ENCODE data around the gene APOA5. TPM values are rescaled to one million over a fixed set of nuclear protein-coding genes. Genes with fewer than 3 reads are reported as not detected.

The APOA5 gene
- polyA plus RNA-seq, 1 of the 3 experiments (the other 2 are of a cell fraction): not detected

DNA sequence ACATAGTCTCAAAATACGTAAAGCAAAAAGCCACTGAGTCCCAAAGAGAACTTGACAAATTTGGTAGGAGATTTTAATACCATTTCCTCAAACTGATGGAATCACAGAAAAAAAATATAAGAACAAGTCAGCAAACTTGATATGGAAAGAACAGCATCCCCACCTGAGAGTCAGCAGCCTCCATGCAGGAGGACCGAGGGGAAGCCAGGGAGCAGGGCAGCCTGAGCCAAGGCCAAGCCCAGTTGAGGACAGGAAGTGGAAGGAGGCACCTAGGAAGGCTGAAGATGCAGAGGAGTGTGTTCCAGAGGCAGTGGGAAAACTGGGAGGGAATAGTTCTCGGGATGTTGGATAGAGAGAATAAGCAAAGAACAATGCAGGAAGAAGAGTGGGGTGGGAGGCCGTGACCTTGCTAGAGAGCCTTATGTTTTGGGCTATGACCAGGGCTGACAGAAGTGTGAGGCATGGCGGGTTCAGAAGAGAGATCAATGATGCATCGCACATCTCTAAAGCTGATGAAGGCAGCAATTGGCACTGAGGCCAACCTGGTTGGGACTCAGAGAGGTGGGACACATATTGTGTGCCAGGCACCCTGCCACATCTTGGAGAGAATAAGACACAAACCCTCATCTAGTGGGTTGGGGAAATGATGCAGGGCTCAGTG lies 16.1 kb upstream of the APOA5 start:
- H3K4me2 ChIP-seq: no peak overlapping the region
- H3K79me2 ChIP-seq (ENCODE audit: insufficient read depth): no peaks in the 10 kb centered on the region
- H3F3A ChIP-seq (replicated peaks; ENCODE audit: insufficient read depth): no peaks in the 10 kb centered on the region
- no peaks in the 10 kb centered on the region for H3K9me3 ChIP-seq
- no peaks in the 10 kb centered on the region for H3K4me1 ChIP-seq (ENCODE audit: control insufficient read depth in 1 of 2, insufficient read depth in 2 of 2, low read depth in 1 of 2, low read length in 1 of 2)
- TF ChIP-seq MXI1 (IDR thresholded peaks at IDR 0.05; ENCODE audit: low read depth, low read length): no peak
- no peak for TF ChIP-seq RFX5 (IDR thresholded peaks at IDR 0.05; ENCODE audit: low read length)
- no peak for TF ChIP-seq YY1 (IDR thresholded peaks at IDR 0.05; ENCODE audit: low read depth)
- no peak for TF ChIP-seq FOXM1 (IDR thresholded peaks at IDR 0.05; ENCODE audit: low read depth)
- no peak for TF ChIP-seq TCF12 (IDR thresholded peaks at IDR 0.05)
- no peak for TF ChIP-seq RCOR1 (IDR thresholded peaks at IDR 0.05; ENCODE audit: low read length)
- no peak for TF ChIP-seq MEF2A (IDR thresholded peaks at IDR 0.05; ENCODE audit: borderline replicate concordance, low read depth)
- TF ChIP-seq RAD21 (IDR thresholded peaks at IDR 0.05; ENCODE audit: low read length): no peak
- TF ChIP-seq EP300 (IDR thresholded peaks at IDR 0.05; ENCODE audit: borderline replicate concordance in 1 of 2, low read depth in 1 of 2, low read length in 1 of 2): no peak
- TF ChIP-seq CHD2 (IDR thresholded peaks at IDR 0.05; ENCODE audit: low read length, partially characterized antibody): no peak
- TF ChIP-seq FOSL2 (IDR thresholded peaks at IDR 0.05; ENCODE audit: borderline replicate concordance, low read depth): no peak
- TF ChIP-seq SIN3A (IDR thresholded peaks at IDR 0.05; ENCODE audit: borderline replicate concordance, low read depth, low read length): no peak
- TF ChIP-seq, protein P1, sequence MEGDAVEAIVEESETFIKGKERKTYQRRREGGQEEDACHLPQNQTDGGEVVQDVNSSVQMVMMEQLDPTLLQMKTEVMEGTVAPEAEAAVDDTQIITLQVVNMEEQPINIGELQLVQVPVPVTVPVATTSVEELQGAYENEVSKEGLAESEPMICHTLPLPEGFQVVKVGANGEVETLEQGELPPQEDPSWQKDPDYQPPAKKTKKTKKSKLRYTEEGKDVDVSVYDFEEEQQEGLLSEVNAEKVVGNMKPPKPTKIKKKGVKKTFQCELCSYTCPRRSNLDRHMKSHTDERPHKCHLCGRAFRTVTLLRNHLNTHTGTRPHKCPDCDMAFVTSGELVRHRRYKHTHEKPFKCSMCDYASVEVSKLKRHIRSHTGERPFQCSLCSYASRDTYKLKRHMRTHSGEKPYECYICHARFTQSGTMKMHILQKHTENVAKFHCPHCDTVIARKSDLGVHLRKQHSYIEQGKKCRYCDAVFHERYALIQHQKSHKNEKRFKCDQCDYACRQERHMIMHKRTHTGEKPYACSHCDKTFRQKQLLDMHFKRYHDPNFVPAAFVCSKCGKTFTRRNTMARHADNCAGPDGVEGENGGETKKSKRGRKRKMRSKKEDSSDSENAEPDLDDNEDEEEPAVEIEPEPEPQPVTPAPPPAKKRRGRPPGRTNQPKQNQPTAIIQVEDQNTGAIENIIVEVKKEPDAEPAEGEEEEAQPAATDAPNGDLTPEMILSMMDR (IDR thresholded peaks at IDR 0.05): no peak
- TF ChIP-seq GATA2 (CRISPR knock-in tag; IDR thresholded peaks at IDR 0.05): no peak
- TF ChIP-seq, protein P2, sequence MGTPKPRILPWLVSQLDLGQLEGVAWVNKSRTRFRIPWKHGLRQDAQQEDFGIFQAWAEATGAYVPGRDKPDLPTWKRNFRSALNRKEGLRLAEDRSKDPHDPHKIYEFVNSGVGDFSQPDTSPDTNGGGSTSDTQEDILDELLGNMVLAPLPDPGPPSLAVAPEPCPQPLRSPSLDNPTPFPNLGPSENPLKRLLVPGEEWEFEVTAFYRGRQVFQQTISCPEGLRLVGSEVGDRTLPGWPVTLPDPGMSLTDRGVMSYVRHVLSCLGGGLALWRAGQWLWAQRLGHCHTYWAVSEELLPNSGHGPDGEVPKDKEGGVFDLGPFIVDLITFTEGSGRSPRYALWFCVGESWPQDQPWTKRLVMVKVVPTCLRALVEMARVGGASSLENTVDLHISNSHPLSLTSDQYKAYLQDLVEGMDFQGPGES (IDR thresholded peaks at IDR 0.05; ENCODE audit: low read depth, low read length): no peak
- no peak for TF ChIP-seq TEAD4 (IDR thresholded peaks at IDR 0.05; ENCODE audit: borderline replicate concordance, insufficient read depth)
- TF ChIP-seq, protein P3, sequence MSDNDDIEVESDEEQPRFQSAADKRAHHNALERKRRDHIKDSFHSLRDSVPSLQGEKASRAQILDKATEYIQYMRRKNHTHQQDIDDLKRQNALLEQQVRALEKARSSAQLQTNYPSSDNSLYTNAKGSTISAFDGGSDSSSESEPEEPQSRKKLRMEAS (IDR thresholded peaks at IDR 0.05; ENCODE audit: low read depth): no peak
- TF ChIP-seq FOXJ3 (CRISPR knock-in tag; IDR thresholded peaks at IDR 0.05): no peak
- TF ChIP-seq, protein P4, sequence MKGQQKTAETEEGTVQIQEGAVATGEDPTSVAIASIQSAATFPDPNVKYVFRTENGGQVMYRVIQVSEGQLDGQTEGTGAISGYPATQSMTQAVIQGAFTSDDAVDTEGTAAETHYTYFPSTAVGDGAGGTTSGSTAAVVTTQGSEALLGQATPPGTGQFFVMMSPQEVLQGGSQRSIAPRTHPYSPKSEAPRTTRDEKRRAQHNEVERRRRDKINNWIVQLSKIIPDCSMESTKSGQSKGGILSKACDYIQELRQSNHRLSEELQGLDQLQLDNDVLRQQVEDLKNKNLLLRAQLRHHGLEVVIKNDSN (IDR thresholded peaks at IDR 0.05; ENCODE audit: borderline replicate concordance, low read depth): no peak
- no peak for TF ChIP-seq TAF1 (IDR thresholded peaks at IDR 0.05; ENCODE audit: borderline replicate concordance, low read depth, low read length)
- no peaks in the 10 kb centered on the region for H3K27me3 ChIP-seq (ENCODE audit: insufficient read depth)
- H3K9me2 ChIP-seq: no peaks in the 10 kb centered on the region
- POLR2A ChIA-PET: no interaction called here
- no peak overlapping the region for H3K9ac ChIP-seq
- no peak overlapping the region for H2AFZ ChIP-seq (ENCODE audit: low read depth)
- CTCF ChIA-PET: no interaction called here
- H3K27ac ChIP-seq (ENCODE audit: low read depth in 2 of 2, low read length in 1 of 2): no peak overlapping the region
- no peak overlapping the region for H3K4me3 ChIP-seq (ENCODE audit: low read depth in 2 of 2, low read length in 1 of 2)
- no peak for DNase-seq
- H4K20me1 ChIP-seq (ENCODE audit: insufficient read depth): no peaks in the 10 kb centered on the region
- no peaks in the 10 kb centered on the region for H3K36me3 ChIP-seq (replicated peaks in 1 of 2; ENCODE audit: control insufficient read depth in 1 of 2, insufficient read depth in 2 of 2, low read length in 1 of 2)
- 82% methylated on average over 6 of the region's 6 CpGs for WGBS (ENCODE audit: low lambda C conversion rate)
